GM23338 (cell line): ENCODE measurements around the gene PLEKHM2. TPM values are rescaled to one million over a fixed set of nuclear protein-coding genes. Genes with fewer than 3 reads are reported as not detected.

Experiments
- CREB1 ChIP-seq: fragments of 250-450 bp; sonication (Bioruptor Pico); IDR thresholded peaks from 2 replicates; pipeline ENCODE4 v1.5.0; 2020; ENCODE audit warnings: low read depth, mild to moderate bottlenecking, moderate library complexity
- CTCF ChIP-seq, 2 experiments: fragments of 200-600 bp in 1 of 2; sonication (generic) in 1 of 2; conservative IDR thresholded peaks; 2 replicates each; pipeline versions ENCODE4 v1.5.1 to v1.6.1; 2016 to 2017; ENCODE audit warnings: antibody characterized with exemption in 2 of 2, low read depth in 2 of 2, mild to moderate bottlenecking in 2 of 2, moderate library complexity in 1 of 2
- EZH2 ChIP-seq: fragments of 200-600 bp; sonication (generic); IDR thresholded peaks from one replicate; pipeline ENCODE4 v1.8.0; 2017; ENCODE audit warnings: antibody characterized with exemption, mild to moderate bottlenecking, low read depth; ENCODE audit not compliant: unreplicated experiment
- JUNB ChIP-seq: IDR thresholded peaks from one replicate; pipeline ENCODE4 v1.6.1; 2016; ENCODE audit warnings: antibody characterized with exemption; ENCODE audit not compliant: unreplicated experiment
- STAT1 ChIP-seq: IDR thresholded peaks from one replicate; pipeline ENCODE4 v1.6.1; 2016; ENCODE audit warnings: antibody characterized with exemption; ENCODE audit not compliant: unreplicated experiment
- ZNF462 ChIP-seq: fragments of 250-450 bp; sonication (Bioruptor Pico); IDR thresholded peaks from 2 replicates; pipeline ENCODE4 v1.5.0; 2020; ENCODE audit warnings: mild to moderate bottlenecking, moderate library complexity
- polyA plus RNA-seq: library from polyadenylated mRNA; unstranded; fragments of >200 nt; fragmentation: Nextera tagmentation; extraction: Ambion mirVana; gene quantifications from 2 replicates; pipeline ENCODE4 v1.2.1, GENCODE V29; 2016
- total RNA-seq: library from RNA; depleted of rRNA; stranded (reverse); fragments of >200 nt; shearing (Covaris generic); gene quantifications from 2 replicates; pipeline ENCODE4 v1.2.3, GENCODE V29; 2014
- TF ChIP-seq, protein P1 (sequence below): IDR thresholded peaks from one replicate; pipeline ENCODE4 v1.6.1; 2018; ENCODE audit warnings: antibody characterized with exemption; ENCODE audit not compliant: unreplicated experiment

PLEKHM2 gene
- total and polyA plus RNA-seq, 2 experiments from 2014 or later: 11.2 to 40.0 TPM

GRCh38 chr1:15757575-15758342 lies 73.6 kb downstream of the PLEKHM2 start (continued):
- no peak for TF ChIP-seq ZNF462 (CRISPR knock-in tag)
- no peak for TF ChIP-seq STAT1
- TF ChIP-seq CTCF (conservative IDR thresholded peaks at IDR 0.05; ENCODE audit: low read depth in 2 of 2): no peak
- no peak for TF ChIP-seq CREB1
- TF ChIP-seq, protein P1, sequence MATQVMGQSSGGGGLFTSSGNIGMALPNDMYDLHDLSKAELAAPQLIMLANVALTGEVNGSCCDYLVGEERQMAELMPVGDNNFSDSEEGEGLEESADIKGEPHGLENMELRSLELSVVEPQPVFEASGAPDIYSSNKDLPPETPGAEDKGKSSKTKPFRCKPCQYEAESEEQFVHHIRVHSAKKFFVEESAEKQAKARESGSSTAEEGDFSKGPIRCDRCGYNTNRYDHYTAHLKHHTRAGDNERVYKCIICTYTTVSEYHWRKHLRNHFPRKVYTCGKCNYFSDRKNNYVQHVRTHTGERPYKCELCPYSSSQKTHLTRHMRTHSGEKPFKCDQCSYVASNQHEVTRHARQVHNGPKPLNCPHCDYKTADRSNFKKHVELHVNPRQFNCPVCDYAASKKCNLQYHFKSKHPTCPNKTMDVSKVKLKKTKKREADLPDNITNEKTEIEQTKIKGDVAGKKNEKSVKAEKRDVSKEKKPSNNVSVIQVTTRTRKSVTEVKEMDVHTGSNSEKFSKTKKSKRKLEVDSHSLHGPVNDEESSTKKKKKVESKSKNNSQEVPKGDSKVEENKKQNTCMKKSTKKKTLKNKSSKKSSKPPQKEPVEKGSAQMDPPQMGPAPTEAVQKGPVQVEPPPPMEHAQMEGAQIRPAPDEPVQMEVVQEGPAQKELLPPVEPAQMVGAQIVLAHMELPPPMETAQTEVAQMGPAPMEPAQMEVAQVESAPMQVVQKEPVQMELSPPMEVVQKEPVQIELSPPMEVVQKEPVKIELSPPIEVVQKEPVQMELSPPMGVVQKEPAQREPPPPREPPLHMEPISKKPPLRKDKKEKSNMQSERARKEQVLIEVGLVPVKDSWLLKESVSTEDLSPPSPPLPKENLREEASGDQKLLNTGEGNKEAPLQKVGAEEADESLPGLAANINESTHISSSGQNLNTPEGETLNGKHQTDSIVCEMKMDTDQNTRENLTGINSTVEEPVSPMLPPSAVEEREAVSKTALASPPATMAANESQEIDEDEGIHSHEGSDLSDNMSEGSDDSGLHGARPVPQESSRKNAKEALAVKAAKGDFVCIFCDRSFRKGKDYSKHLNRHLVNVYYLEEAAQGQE: no peak
- TF ChIP-seq JUNB: no peak
- no peak for TF ChIP-seq EZH2
